Measurements from ENCODE around the gene TAB2.

Gene TAB2

GRCh38 chr6:149393002-149393679, 75.6 kb downstream of the TAB2 start:
- H3K4me3 ChIP-seq (ENCODE audit: control insufficient read depth, low read depth, low read length): no peak overlapping the region
- peak; percentile 1 for DNase-seq (ENCODE audit: low read depth)
- no peak for TF ChIP-seq CTCF (IDR thresholded peaks at IDR 0.05; ENCODE audit: control insufficient read depth, insufficient read depth, low read depth, low read length, missing control alignments)

- H3K4me3 ChIP-seq (ENCODE audit: control insufficient read depth, low read depth, low read length): no peak overlapping the region
- DNase-seq (ENCODE audit: low read depth): no peak
- no peak for TF ChIP-seq CTCF (IDR thresholded peaks at IDR 0.05; ENCODE audit: control insufficient read depth, insufficient read depth, low read depth, low read length, missing control alignments)
Measured at GRCh38 chr6:149395185-149395584, 77.7 kb downstream of the TAB2 start.

GRCh38 chr6:149397384-149397783, 79.9 kb downstream of the TAB2 start:
- DNase-seq (ENCODE audit: low read depth): no peak
- TF ChIP-seq CTCF (IDR thresholded peaks at IDR 0.05; ENCODE audit: control insufficient read depth, insufficient read depth, low read depth, low read length, missing control alignments): no peak
- no peak overlapping the region for H3K4me3 ChIP-seq (ENCODE audit: control insufficient read depth, low read depth, low read length)

GRCh38 chr6:149400050-149400449, 82.5 kb downstream of the TAB2 start, which contains the start of gene SUMO4:
SUMO4 (plus strand) TSS chr6:149400262; CDS start chr6:149400392, 130 bp downstream.
- no peak for TF ChIP-seq CTCF (IDR thresholded peaks at IDR 0.05; ENCODE audit: control insufficient read depth, insufficient read depth, low read depth, low read length, missing control alignments)
- DNase-seq (ENCODE audit: low read depth): no peak
- no peak within 1 kb of the TSS for H3K4me3 ChIP-seq (ENCODE audit: control insufficient read depth, low read depth, low read length)

- DNase-seq (ENCODE audit: low read depth): no peak
- no peak for TF ChIP-seq CTCF (IDR thresholded peaks at IDR 0.05; ENCODE audit: control insufficient read depth, insufficient read depth, low read depth, low read length, missing control alignments)
- no peak overlapping the region for H3K4me3 ChIP-seq (ENCODE audit: control insufficient read depth, low read depth, low read length)
Measured at GRCh38 chr6:149403534-149403933, 86.0 kb downstream of the TAB2 start.

- no peak overlapping the region for H3K4me3 ChIP-seq (ENCODE audit: control insufficient read depth, low read depth, low read length)
- no peak for DNase-seq (ENCODE audit: low read depth)
- TF ChIP-seq CTCF (IDR thresholded peaks at IDR 0.05; ENCODE audit: control insufficient read depth, insufficient read depth, low read depth, low read length, missing control alignments): no peak
Measured at GRCh38 chr6:149405823-149406765, 88.6 kb downstream of the TAB2 start.
